Endothelial cell of umbilical vein (primary cell): ENCODE results near the gene CFD.

Source experiments
- CTCF ChIP-seq, 2 donors: IDR thresholded peaks; 1 replicate in 1 of 2; 2 replicates in 1 of 2; pipeline ENCODE4 v1.5.1; 2011; ENCODE audit warnings: low read length in 2 of 2, mild to moderate bottlenecking in 2 of 2, moderate library complexity in 2 of 2, control low read depth in 1 of 2, inconsistent platforms in 1 of 2, low read depth in 1 of 2; ENCODE audit not compliant: insufficient read depth in 1 of 2; ENCODE audit errors: extremely low read depth in 1 of 2
- EZH2 ChIP-seq: IDR thresholded peaks from 2 replicates; pipeline ENCODE4 v1.6.1; 2012; ENCODE audit warnings: borderline replicate concordance, low read depth, mild to moderate bottlenecking, moderate library complexity, low read length, inconsistent platforms; ENCODE audit not compliant: severe bottlenecking
- JUN ChIP-seq: IDR thresholded peaks from 2 replicates; pipeline ENCODE4 v1.6.1; 2011; ENCODE audit warnings: borderline replicate concordance, low read depth; ENCODE audit not compliant: insufficient read length, insufficient read depth
- POLR2A ChIP-seq: IDR thresholded peaks from 2 replicates; pipeline ENCODE4 v1.6.1; 2012; ENCODE audit warnings: low read depth, mild to moderate bottlenecking, control low read depth, low read length
- POLR2AphosphoS5 ChIP-seq: IDR thresholded peaks from 2 replicates; pipeline ENCODE4 v1.6.1; 2012; ENCODE audit warnings: low read depth, mild to moderate bottlenecking, control low read depth, low read length, moderate library complexity; ENCODE audit not compliant: insufficient read depth
- TF ChIP-seq, protein P1 (sequence below): IDR thresholded peaks from 2 replicates; pipeline ENCODE4 v1.6.1; 2011; ENCODE audit not compliant: insufficient read depth, insufficient read length

GRCh38 chr19:892894-893689, 33.6 kb downstream of the CFD start, which contains the start of the genes MED16 and RNU6-9:
- no peak for TF ChIP-seq CTCF (IDR thresholded peaks at IDR 0.05; ENCODE audit: extremely low read depth in 1 of 2, insufficient read depth in 1 of 2, low read depth in 1 of 2, low read length in 2 of 2)
- peak; percentile 46 for TF ChIP-seq POLR2A
- TF ChIP-seq POLR2AphosphoS5 = peak; percentile 70
- no peak for TF ChIP-seq EZH2
- no peak for TF ChIP-seq JUN
- TF ChIP-seq, protein P1, sequence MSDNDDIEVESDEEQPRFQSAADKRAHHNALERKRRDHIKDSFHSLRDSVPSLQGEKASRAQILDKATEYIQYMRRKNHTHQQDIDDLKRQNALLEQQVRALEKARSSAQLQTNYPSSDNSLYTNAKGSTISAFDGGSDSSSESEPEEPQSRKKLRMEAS = no peak
